GM12873 (cell line): ENCODE results near the gene CCDC73.

ENCODE experiments used
- CTCF ChIP-seq: IDR thresholded peaks from 2 replicates; pipeline ENCODE4 v1.5.1; 2012; ENCODE audit warnings: low read depth, mild to moderate bottlenecking, moderate library complexity, low read length, control low read depth; ENCODE audit not compliant: insufficient read depth; ENCODE audit errors: missing control alignments

The CCDC73 gene

GRCh38 chr11:32792948-32793475, 1.4 kb downstream of the CCDC73 start:
- peak; percentile 68 for TF ChIP-seq CTCF

- TF ChIP-seq CTCF = no peak
Measured at GRCh38 chr11:32792111-32792947, 2.1 kb downstream of the CCDC73 start.

GRCh38 chr11:32790916-32791315, 3.5 kb downstream of the CCDC73 start:
- TF ChIP-seq CTCF = no peak

GRCh38 chr11:32786811-32787210, 7.7 kb downstream of the CCDC73 start:
- TF ChIP-seq CTCF = no peak

- TF ChIP-seq CTCF = no peak
Measured at GRCh38 chr11:32785262-32785661, 9.2 kb downstream of the CCDC73 start.

GRCh38 chr11:32781721-32782120, 12.7 kb downstream of the CCDC73 start:
- no peak for TF ChIP-seq CTCF

- no peak for TF ChIP-seq CTCF
Measured at GRCh38 chr11:32779136-32779535, 15.3 kb downstream of the CCDC73 start.
